Measurements from ENCODE around the gene HCN2. TPM values are rescaled to one million over a fixed set of nuclear protein-coding genes. Genes with fewer than 3 reads are reported as not detected.

Gene HCN2
- total and polyA plus RNA-seq, 9 of the 15 experiments (the other 6 are each of a cell fraction or from before 2014, with no cell fraction given) = 0.29 to 4.2 (median 0.82) TPM; not detected in 2

DNA sequence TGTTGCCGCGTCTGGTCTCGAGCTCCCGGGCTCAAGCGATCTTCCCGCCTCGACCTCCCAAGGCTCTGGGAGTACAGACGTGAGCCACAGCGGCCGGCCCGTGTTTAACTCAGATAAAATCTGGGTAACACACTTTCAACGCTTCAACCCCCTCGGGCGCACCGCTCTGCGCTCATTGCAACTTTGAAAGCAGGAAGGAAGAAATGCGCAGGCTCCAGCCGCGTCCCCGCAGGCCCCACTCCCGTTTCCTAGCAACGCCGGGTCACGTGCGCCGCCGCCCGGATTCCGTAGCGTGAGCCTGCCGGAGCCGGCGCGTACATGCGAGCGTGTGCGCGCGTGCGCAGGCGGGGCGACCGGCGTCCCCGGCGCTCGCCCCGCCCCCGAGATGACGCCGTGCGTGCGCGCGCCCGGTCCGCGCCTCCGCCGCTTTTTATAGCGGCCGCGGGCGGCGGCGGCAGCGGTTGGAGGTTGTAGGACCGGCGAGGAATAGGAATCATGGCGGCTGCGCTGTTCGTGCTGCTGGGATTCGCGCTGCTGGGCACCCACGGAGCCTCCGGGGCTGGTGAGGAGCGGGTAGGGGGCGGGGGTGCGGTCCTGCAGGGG is 17.4 kb upstream of the HCN2 start, which contains the start of gene BSG (continued):
- TF ChIP-seq ZNF121 (CRISPR knock-in tag; conservative IDR thresholded peaks at IDR 0.05) = no peak
- TF ChIP-seq PCBP1 (IDR thresholded peaks at IDR 0.05; ENCODE audit: low read depth, low read length, poor library complexity, severe bottlenecking) = no peak
- TF ChIP-seq, protein P1, sequence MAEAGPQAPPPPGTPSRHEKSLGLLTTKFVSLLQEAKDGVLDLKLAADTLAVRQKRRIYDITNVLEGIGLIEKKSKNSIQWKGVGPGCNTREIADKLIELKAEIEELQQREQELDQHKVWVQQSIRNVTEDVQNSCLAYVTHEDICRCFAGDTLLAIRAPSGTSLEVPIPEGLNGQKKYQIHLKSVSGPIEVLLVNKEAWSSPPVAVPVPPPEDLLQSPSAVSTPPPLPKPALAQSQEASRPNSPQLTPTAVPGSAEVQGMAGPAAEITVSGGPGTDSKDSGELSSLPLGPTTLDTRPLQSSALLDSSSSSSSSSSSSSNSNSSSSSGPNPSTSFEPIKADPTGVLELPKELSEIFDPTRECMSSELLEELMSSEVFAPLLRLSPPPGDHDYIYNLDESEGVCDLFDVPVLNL (CRISPR knock-in tag; IDR thresholded peaks at IDR 0.05; ENCODE audit: low read depth) = no peak
- peak; percentile 78 for TF ChIP-seq MYC (IDR thresholded peaks at IDR 0.05; ENCODE audit: low read depth, low read length)
- TF ChIP-seq MYC (CRISPR knock-in tag; IDR thresholded peaks at IDR 0.05; ENCODE audit: borderline replicate concordance, low read depth) = 0 out of 2 replicates have a peak, but pooled peaks have one; percentile 2
- TF ChIP-seq NRF1 (conservative IDR thresholded peaks at IDR 0.05 in 1 of 2, IDR thresholded peaks at IDR 0.05 in 1 of 2) = peak; percentile 98 to 99
- TF ChIP-seq, protein P2, sequence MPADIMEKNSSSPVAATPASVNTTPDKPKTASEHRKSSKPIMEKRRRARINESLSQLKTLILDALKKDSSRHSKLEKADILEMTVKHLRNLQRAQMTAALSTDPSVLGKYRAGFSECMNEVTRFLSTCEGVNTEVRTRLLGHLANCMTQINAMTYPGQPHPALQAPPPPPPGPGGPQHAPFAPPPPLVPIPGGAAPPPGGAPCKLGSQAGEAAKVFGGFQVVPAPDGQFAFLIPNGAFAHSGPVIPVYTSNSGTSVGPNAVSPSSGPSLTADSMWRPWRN (IDR thresholded peaks at IDR 0.05; ENCODE audit: low read depth) = peak; percentile 91
- TF ChIP-seq ZNF324 (CRISPR knock-in tag; IDR thresholded peaks at IDR 0.05) = 0 out of 2 replicates have a peak, but pooled peaks have one; percentile 41
- no peak for TF ChIP-seq ZNF778 (CRISPR knock-in tag; IDR thresholded peaks at IDR 0.05)
- TF ChIP-seq RAD21 (CRISPR knock-in tag; conservative IDR thresholded peaks at IDR 0.05 in 1 of 2, IDR thresholded peaks at IDR 0.05 in 1 of 2) = no peak
- no peak for TF ChIP-seq FOXA1 (IDR thresholded peaks at IDR 0.05; ENCODE audit: borderline replicate concordance)
- no peak for TF ChIP-seq PHF20 (IDR thresholded peaks at IDR 0.05; ENCODE audit: partially characterized antibody)
- TF ChIP-seq, protein P3, sequence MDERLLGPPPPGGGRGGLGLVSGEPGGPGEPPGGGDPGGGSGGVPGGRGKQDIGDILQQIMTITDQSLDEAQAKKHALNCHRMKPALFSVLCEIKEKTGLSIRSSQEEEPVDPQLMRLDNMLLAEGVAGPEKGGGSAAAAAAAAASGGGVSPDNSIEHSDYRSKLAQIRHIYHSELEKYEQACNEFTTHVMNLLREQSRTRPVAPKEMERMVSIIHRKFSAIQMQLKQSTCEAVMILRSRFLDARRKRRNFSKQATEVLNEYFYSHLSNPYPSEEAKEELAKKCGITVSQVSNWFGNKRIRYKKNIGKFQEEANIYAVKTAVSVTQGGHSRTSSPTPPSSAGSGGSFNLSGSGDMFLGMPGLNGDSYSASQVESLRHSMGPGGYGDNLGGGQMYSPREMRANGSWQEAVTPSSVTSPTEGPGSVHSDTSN (CRISPR knock-in tag; IDR thresholded peaks at IDR 0.05; ENCODE audit: low read depth) = no peak
- TF ChIP-seq, protein P3 (tag; conservative IDR thresholded peaks at IDR 0.05; ENCODE audit: low read depth) = no peak
- no peak for TF ChIP-seq NFATC3 (IDR thresholded peaks at IDR 0.05)
- TF ChIP-seq, protein P4, sequence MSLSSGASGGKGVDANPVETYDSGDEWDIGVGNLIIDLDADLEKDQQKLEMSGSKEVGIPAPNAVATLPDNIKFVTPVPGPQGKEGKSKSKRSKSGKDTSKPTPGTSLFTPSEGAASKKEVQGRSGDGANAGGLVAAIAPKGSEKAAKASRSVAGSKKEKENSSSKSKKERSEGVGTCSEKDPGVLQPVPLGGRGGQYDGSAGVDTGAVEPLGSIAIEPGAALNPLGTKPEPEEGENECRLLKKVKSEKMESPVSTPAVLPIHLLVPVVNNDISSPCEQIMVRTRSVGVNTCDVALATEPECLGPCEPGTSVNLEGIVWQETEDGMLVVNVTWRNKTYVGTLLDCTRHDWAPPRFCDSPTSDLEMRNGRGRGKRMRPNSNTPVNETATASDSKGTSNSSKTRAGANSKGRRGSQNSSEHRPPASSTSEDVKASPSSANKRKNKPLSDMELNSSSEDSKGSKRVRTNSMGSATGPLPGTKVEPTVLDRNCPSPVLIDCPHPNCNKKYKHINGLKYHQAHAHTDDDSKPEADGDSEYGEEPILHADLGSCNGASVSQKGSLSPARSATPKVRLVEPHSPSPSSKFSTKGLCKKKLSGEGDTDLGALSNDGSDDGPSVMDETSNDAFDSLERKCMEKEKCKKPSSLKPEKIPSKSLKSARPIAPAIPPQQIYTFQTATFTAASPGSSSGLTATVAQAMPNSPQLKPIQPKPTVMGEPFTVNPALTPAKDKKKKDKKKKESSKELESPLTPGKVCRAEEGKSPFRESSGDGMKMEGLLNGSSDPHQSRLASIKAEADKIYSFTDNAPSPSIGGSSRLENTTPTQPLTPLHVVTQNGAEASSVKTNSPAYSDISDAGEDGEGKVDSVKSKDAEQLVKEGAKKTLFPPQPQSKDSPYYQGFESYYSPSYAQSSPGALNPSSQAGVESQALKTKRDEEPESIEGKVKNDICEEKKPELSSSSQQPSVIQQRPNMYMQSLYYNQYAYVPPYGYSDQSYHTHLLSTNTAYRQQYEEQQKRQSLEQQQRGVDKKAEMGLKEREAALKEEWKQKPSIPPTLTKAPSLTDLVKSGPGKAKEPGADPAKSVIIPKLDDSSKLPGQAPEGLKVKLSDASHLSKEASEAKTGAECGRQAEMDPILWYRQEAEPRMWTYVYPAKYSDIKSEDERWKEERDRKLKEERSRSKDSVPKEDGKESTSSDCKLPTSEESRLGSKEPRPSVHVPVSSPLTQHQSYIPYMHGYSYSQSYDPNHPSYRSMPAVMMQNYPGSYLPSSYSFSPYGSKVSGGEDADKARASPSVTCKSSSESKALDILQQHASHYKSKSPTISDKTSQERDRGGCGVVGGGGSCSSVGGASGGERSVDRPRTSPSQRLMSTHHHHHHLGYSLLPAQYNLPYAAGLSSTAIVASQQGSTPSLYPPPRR (CRISPR knock-in tag; IDR thresholded peaks at IDR 0.05; ENCODE audit: borderline replicate concordance) = no peak; the same call in 1 of the 2 replicates
- peak; percentile 96 for TF ChIP-seq FOXJ2 (tag; IDR thresholded peaks at IDR 0.05)
- TF ChIP-seq TEAD1 (CRISPR knock-in tag; IDR thresholded peaks at IDR 0.05) = peak in 1 of 2 experiments; percentile 79; a peak in 1 of 4 replicates
- TF ChIP-seq STAT5B (CRISPR knock-in tag; IDR thresholded peaks at IDR 0.05) = no peak
